GM12891 (cell line): ENCODE measurements around the gene MRTFB.

Experiments used
- POLR2A ChIP-seq: IDR thresholded peaks from 2 replicates; pipeline ENCODE4 v1.6.1; 2011; ENCODE audit warnings: low read depth, low read length, control low read depth
- POU2F2 ChIP-seq: IDR thresholded peaks from 2 replicates; pipeline ENCODE4 v1.6.1; 2011; ENCODE audit warnings: low read depth, mild to moderate bottlenecking, control low read depth, low read length, moderate library complexity

GRCh38 chr16:14155572-14156190 lies 84.6 kb downstream of the MRTFB start:
- TF ChIP-seq POLR2A (no peak), POU2F2 (no peak)
